HCT116 (cell line): ENCODE data around the gene ZXDC. TPM values are rescaled to one million over a fixed set of nuclear protein-coding genes. Genes with fewer than 3 reads are reported as not detected.

ENCODE experiments used
- ATAC-seq: fragments of 200-7000 bp; cut with Tn5 transposase; 2 replicates; pipeline ENCODE4 v1.9.1; 2020; ENCODE audit warnings: mild to moderate bottlenecking, moderate library complexity
- BruUV-seq: library from RNA; stranded (reverse); fragments of 400-500 nt; replicated peaks from 2 replicates; lab custom pipeline; 2021; lab: Mats Ljungman, UMichigan
- CTCF ChIA-PET: fragments of 300-600 bp; sonication (Branson Sonifier 250); formaldehyde crosslinking; loops from one replicate; lab custom pipeline; 2021; ENCODE audit warnings: antibody characterized with exemption; lab: Charles Lee
- POLR2A ChIA-PET: fragments of 300-600, 350-600 bp; sonication (Branson Sonifier 250); formaldehyde crosslinking; loops from one replicate; lab custom pipeline; 2021; ENCODE audit warnings: antibody characterized with exemption; lab: Charles Lee
- RAD21 ChIA-PET, 2 experiments: fragments of 300-600 bp; sonication (Branson Sonifier 250); formaldehyde crosslinking; loops; one replicate each; lab custom pipeline; 2023; ENCODE audit warnings: low total read pairs in 2 of 2; ENCODE audit not compliant: uncharacterized antibody in 2 of 2, unreplicated experiment in 2 of 2, low non-redundant PET in 1 of 2; lab: Charles Lee
- DNase-seq: peaks from one replicate; pipeline ENCODE4 v3.0.0-alpha.2; 2010; ENCODE audit warnings: low read depth, low spot score
- H2AFZ ChIP-seq: fragments of 200-600 bp; shearing (Covaris generic), sonication (generic); 2 replicates; pipeline ENCODE4 v1.6.1; 2017; ENCODE audit warnings: low read depth, mixed run types, mixed read lengths, antibody characterized with exemption, low read length; ENCODE audit not compliant: poor library complexity, severe bottlenecking
- H3K27ac ChIP-seq: 2 replicates; pipeline ENCODE4 v1.5.1; 2012; ENCODE audit warnings: low read depth, low read length
- H3K27me3 ChIP-seq: fragments of 200-600 bp; sonication (generic); 2 replicates; pipeline ENCODE4 v1.6.1; 2016; ENCODE audit warnings: mixed run types, low read length, mixed read lengths; ENCODE audit not compliant: insufficient read depth
- H3K36me3 ChIP-seq, 2 experiments: fragments of 200-500 bp in 1 of 2; fragments of 200-600 bp in 1 of 2; sonication (Bioruptor generic) in 1 of 2; sonication (generic) in 1 of 2; 2 replicates each; pipeline versions ENCODE4 v1.5.1 to v1.6.1; 2014 to 2016; ENCODE audit warnings: low read length in 2 of 2, inconsistent platforms in 1 of 2, mixed read lengths in 1 of 2, mixed run types in 1 of 2; ENCODE audit not compliant: insufficient read depth in 2 of 2, control insufficient read depth in 1 of 2
- H3K4me1 ChIP-seq, 2 experiments: fragments of 200-600 bp in 1 of 2; sonication (generic) in 1 of 2; 2 replicates each; pipeline versions ENCODE4 v1.5.1 to v1.6.1; 2012 to 2017; ENCODE audit warnings: low read length in 2 of 2, inconsistent platforms in 1 of 2, mild to moderate bottlenecking in 1 of 2, mixed read lengths in 1 of 2, mixed run types in 1 of 2, moderate library complexity in 1 of 2; ENCODE audit not compliant: insufficient read depth in 2 of 2, control insufficient read depth in 1 of 2
- H3K4me2 ChIP-seq: fragments of 200-600 bp; sonication (generic); 2 replicates; pipeline ENCODE4 v1.6.1; 2017; ENCODE audit warnings: mixed run types, low read length, mixed read lengths
- H3K4me3 ChIP-seq, 2 experiments: fragments of 200-600 bp in 1 of 2; sonication (generic) in 1 of 2; replicated peaks in 1 of 2; 2 replicates each; pipeline ENCODE4 v1.5.1; 2011 to 2016; ENCODE audit warnings: low read length in 2 of 2, control low read depth in 1 of 2, low read depth in 1 of 2, mild to moderate bottlenecking in 1 of 2, mixed read lengths in 1 of 2, mixed run types in 1 of 2
- H3K79me2 ChIP-seq: fragments of 200-600 bp; sonication (generic); 2 replicates; pipeline ENCODE4 v1.6.1; 2017; ENCODE audit warnings: mild to moderate bottlenecking, mixed run types, low read length, moderate library complexity, mixed read lengths; ENCODE audit not compliant: insufficient read depth
- H3K9ac ChIP-seq: fragments of 200-600 bp; sonication (generic); 2 replicates; pipeline ENCODE4 v1.6.1; 2016; ENCODE audit warnings: low read length, mixed read lengths
- H3K9me2 ChIP-seq: fragments of 200-600 bp; sonication (generic), shearing (Covaris generic); 2 replicates; pipeline ENCODE4 v1.6.1; 2017; ENCODE audit warnings: mixed run types, mild to moderate bottlenecking, moderate library complexity; ENCODE audit not compliant: insufficient read depth
- H3K9me3 ChIP-seq, 2 experiments: fragments of 200-500 bp in 1 of 2; fragments of 200-600 bp in 1 of 2; sonication (Bioruptor generic) in 1 of 2; sonication (generic) in 1 of 2; 2 replicates each; pipeline ENCODE4 v1.6.1; 2014 to 2017; ENCODE audit warnings: low read length in 2 of 2, mixed read lengths in 2 of 2, inconsistent platforms in 1 of 2, low read depth in 1 of 2, mild to moderate bottlenecking in 1 of 2, mixed run types in 1 of 2, moderate library complexity in 1 of 2; ENCODE audit not compliant: control insufficient read depth in 1 of 2, insufficient read depth in 1 of 2
- H4K20me1 ChIP-seq: fragments of 200-600 bp; sonication (generic), shearing (Covaris generic); 2 replicates; pipeline ENCODE4 v1.6.1; 2017; ENCODE audit warnings: mixed run types, mild to moderate bottlenecking, moderate library complexity; ENCODE audit not compliant: insufficient read depth
- CBX3 ChIP-seq: IDR thresholded peaks from 2 replicates; pipeline ENCODE4 v1.6.1; 2012; ENCODE audit warnings: low read depth
- CEBPB ChIP-seq: IDR thresholded peaks from 2 replicates; pipeline ENCODE4 v1.6.1; 2012; ENCODE audit warnings: low read depth
- EGR1 ChIP-seq: IDR thresholded peaks from 2 replicates; pipeline ENCODE4 v1.6.1; 2012; ENCODE audit warnings: low read depth
- ELF1 ChIP-seq: IDR thresholded peaks from 2 replicates; pipeline ENCODE4 v1.6.1; 2012; ENCODE audit warnings: low read depth, borderline replicate concordance
- EZH2 ChIP-seq: fragments of 200-600 bp; sonication (generic); IDR thresholded peaks from 2 replicates; pipeline ENCODE4 v1.6.1; 2017; ENCODE audit warnings: antibody characterized with exemption, mixed run types
- EZH2phosphoT487 ChIP-seq: fragments of 200-600 bp; IDR thresholded peaks from 2 replicates; pipeline ENCODE4 v1.6.1; 2018; ENCODE audit warnings: antibody characterized with exemption, borderline replicate concordance
- FOSL1 ChIP-seq: IDR thresholded peaks from 2 replicates; pipeline ENCODE4 v1.6.1; 2012; ENCODE audit warnings: low read depth
- POLR2A ChIP-seq: IDR thresholded peaks from 2 replicates; pipeline ENCODE4 v1.7.0; 2011; ENCODE audit warnings: borderline replicate concordance; ENCODE audit not compliant: insufficient read depth, insufficient read length; ENCODE audit errors: extremely low read depth
- POLR2AphosphoS5 ChIP-seq: IDR thresholded peaks from 2 replicates; pipeline ENCODE4 v1.6.1; 2011; ENCODE audit warnings: mild to moderate bottlenecking, low read depth, low read length, moderate library complexity
- RAD21 ChIP-seq: IDR thresholded peaks from 2 replicates; pipeline ENCODE4 v1.6.1; 2012; ENCODE audit warnings: low read depth, mild to moderate bottlenecking
- SIN3A ChIP-seq: IDR thresholded peaks from 2 replicates; pipeline ENCODE4 v1.6.1; 2012; ENCODE audit warnings: low read depth
- SP1 ChIP-seq: IDR thresholded peaks from 2 replicates; pipeline ENCODE4 v1.6.1; 2012; ENCODE audit warnings: low read depth
- SRF ChIP-seq: IDR thresholded peaks from 2 replicates; pipeline ENCODE4 v1.6.1; 2012; ENCODE audit warnings: low read depth
- TCF7L2 ChIP-seq: IDR thresholded peaks from 2 replicates; pipeline ENCODE4 v1.7.0; 2011; ENCODE audit warnings: borderline replicate concordance, inconsistent platforms; ENCODE audit not compliant: insufficient read depth, insufficient read length; ENCODE audit errors: extremely low read depth
- ZFX ChIP-seq: fragments of 450-650 bp; IDR thresholded peaks from 2 replicates; pipeline ENCODE4 v1.6.1; 2017
- ZNF274 ChIP-seq: fragments of 200-500 bp; sonication (Bioruptor generic); IDR thresholded peaks from 2 replicates; pipeline ENCODE4 v1.6.1; 2014; ENCODE audit warnings: mild to moderate bottlenecking, low read depth, low read length, inconsistent platforms
- intact Hi-C: fragments of 100-400 bp; cut with micrococcal nuclease; formaldehyde crosslinking; loops from 2 replicates; pipeline ENCODE4 v1.10.0; 2022
- total RNA-seq: library from RNA; stranded (reverse); gene quantifications from one replicate; pipeline ENCODE4 v1.2.1, GENCODE V29; 2021; ENCODE audit not compliant: unreplicated experiment
- TF ChIP-seq, protein P1 (sequence below): IDR thresholded peaks from 2 replicates; pipeline ENCODE4 v1.6.1; 2011; ENCODE audit warnings: mild to moderate bottlenecking, low read length, moderate library complexity; ENCODE audit not compliant: insufficient replicate concordance; ENCODE audit errors: extremely low read depth
- TF ChIP-seq, protein P2 (sequence below), 3 experiments: fragments of 200-600 bp in 1 of 3; sonication (generic) in 1 of 3; IDR thresholded peaks in 2 of 3; conservative IDR thresholded peaks in 1 of 3; 2 replicates each; pipeline ENCODE4 v1.5.1; 2012 to 2017; ENCODE audit warnings: low read depth in 2 of 3, low read length in 2 of 3, antibody characterized with exemption in 1 of 3, borderline replicate concordance in 1 of 3, control low read depth in 1 of 3, mild to moderate bottlenecking in 1 of 3, mixed read lengths in 1 of 3, mixed run types in 1 of 3, moderate library complexity in 1 of 3; ENCODE audit not compliant: insufficient read depth in 1 of 3

The ZXDC gene
- total RNA-seq, 1 experiment from 2014 or later = 29.9 TPM

DNA sequence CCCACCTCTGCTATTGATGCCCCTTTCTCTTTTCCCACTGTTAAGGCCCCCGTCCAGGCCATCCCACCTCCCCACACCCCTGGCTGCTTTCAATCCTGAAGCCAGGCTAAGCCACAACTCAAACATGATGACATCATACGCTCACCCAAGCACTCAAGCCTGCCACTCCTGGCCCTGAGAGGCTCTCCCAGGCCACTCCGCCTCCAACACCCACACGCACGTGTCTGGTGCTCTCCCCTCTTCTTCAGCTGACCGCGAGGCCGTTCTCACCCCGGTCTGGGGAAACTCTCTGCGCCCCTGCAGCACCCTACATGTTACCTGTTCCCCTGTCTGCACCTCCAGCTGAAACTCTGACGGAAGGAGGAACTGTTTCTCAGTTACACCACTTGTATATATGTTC lies 6.2 kb downstream of the ZXDC start:
- Histone ChIP-seq H4K20me1 (0 out of 2 replicates have a peak, but pooled peaks cover 6% of the 10 kb centered on the region), H3K4me2 (no peak overlapping the region), H3K27ac (no peak overlapping the region), H3K9ac (no peak overlapping the region), H3K9me2 (no peaks in the 10 kb centered on the region), H3K36me3 (peaks cover 54 to 55% of the 10 kb centered on the region in 2 experiments), H3K4me1 (peaks cover 6 to 23% of the 10 kb centered on the region in 2 experiments), H3K4me3 (no peak overlapping the region), H3K79me2 (peaks cover 74% of the 10 kb centered on the region), H2AFZ (no peak overlapping the region), H3K27me3 (no peaks in the 10 kb centered on the region), H3K9me3 (no peaks in the 10 kb centered on the region)
- intact Hi-C loops = no loop called here
- ChIA-PET CTCF (no interaction called here), POLR2A (no interaction called here), RAD21 (no interaction called here)
- TF ChIP-seq SRF (no peak), FOSL1 (no peak), SIN3A (no peak), ZFX (no peak), CBX3 (no peak), SP1 (no peak), RAD21 (no peak), POLR2A (no peak), CEBPB (no peak), ELF1 (no peak), POLR2AphosphoS5 (no peak), EZH2phosphoT487 (no peak), EZH2 (no peak), EGR1 (no peak), TCF7L2 (no peak), ZNF274 (no peak)
- TF ChIP-seq, protein P1, sequence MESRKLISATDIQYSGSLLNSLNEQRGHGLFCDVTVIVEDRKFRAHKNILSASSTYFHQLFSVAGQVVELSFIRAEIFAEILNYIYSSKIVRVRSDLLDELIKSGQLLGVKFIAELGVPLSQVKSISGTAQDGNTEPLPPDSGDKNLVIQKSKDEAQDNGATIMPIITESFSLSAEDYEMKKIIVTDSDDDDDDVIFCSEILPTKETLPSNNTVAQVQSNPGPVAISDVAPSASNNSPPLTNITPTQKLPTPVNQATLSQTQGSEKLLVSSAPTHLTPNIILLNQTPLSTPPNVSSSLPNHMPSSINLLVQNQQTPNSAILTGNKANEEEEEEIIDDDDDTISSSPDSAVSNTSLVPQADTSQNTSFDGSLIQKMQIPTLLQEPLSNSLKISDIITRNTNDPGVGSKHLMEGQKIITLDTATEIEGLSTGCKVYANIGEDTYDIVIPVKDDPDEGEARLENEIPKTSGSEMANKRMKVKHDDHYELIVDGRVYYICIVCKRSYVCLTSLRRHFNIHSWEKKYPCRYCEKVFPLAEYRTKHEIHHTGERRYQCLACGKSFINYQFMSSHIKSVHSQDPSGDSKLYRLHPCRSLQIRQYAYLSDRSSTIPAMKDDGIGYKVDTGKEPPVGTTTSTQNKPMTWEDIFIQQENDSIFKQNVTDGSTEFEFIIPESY = no peak
- TF ChIP-seq, protein P2, sequence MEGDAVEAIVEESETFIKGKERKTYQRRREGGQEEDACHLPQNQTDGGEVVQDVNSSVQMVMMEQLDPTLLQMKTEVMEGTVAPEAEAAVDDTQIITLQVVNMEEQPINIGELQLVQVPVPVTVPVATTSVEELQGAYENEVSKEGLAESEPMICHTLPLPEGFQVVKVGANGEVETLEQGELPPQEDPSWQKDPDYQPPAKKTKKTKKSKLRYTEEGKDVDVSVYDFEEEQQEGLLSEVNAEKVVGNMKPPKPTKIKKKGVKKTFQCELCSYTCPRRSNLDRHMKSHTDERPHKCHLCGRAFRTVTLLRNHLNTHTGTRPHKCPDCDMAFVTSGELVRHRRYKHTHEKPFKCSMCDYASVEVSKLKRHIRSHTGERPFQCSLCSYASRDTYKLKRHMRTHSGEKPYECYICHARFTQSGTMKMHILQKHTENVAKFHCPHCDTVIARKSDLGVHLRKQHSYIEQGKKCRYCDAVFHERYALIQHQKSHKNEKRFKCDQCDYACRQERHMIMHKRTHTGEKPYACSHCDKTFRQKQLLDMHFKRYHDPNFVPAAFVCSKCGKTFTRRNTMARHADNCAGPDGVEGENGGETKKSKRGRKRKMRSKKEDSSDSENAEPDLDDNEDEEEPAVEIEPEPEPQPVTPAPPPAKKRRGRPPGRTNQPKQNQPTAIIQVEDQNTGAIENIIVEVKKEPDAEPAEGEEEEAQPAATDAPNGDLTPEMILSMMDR (IDR thresholded peaks at IDR 0.05 in 2 of 3, conservative IDR thresholded peaks at IDR 0.05 in 1 of 3; ENCODE audit: borderline replicate concordance in 1 of 3, insufficient read depth in 1 of 3, low read depth in 2 of 3, low read length in 2 of 3) = no peak
- DNase-seq (no peak), ATAC-seq (no peak)
- no TSS peak for BruUV-seq
